Measurements from ENCODE around the gene ANK3.

Gene ANK3

GRCh38 chr10:60271319-60272040 is 118.2 kb downstream of the ANK3 start:
- DNase-seq = no peak

- no peak for DNase-seq
Measured at GRCh38 chr10:60270426-60270825, 119.2 kb downstream of the ANK3 start.

GRCh38 chr10:60267802-60268201 is 121.9 kb downstream of the ANK3 start:
- DNase-seq = no peak

- DNase-seq = no peak
Measured at GRCh38 chr10:60266513-60266912, 123.2 kb downstream of the ANK3 start.

- no peak for DNase-seq
Measured at GRCh38 chr10:60262647-60263126, 127.0 kb downstream of the ANK3 start.

GRCh38 chr10:60260321-60260720 is 129.4 kb downstream of the ANK3 start:
- DNase-seq = no peak

GRCh38 chr10:60258429-60258797 is 131.3 kb downstream of the ANK3 start:
- DNase-seq = no peak

GRCh38 chr10:60257767-60258428 is 131.8 kb downstream of the ANK3 start:
- DNase-seq = no peak

GRCh38 chr10:60254776-60255175 is 134.9 kb downstream of the ANK3 start:
- no peak for DNase-seq

- no peak for DNase-seq
Measured at GRCh38 chr10:60253484-60253883, 136.2 kb downstream of the ANK3 start.

- no peak for DNase-seq
Measured at GRCh38 chr10:60252688-60253087, 137.0 kb downstream of the ANK3 start.

- no peak for DNase-seq
Measured at GRCh38 chr10:60246382-60246781, 143.3 kb downstream of the ANK3 start.

GRCh38 chr10:60239228-60239627 is 150.4 kb downstream of the ANK3 start:
- DNase-seq = no peak

- no peak for DNase-seq
Measured at GRCh38 chr10:60238759-60239100, 150.9 kb downstream of the ANK3 start.

- no peak for DNase-seq
Measured at GRCh38 chr10:60237977-60238758, 151.5 kb downstream of the ANK3 start.

GRCh38 chr10:60236869-60237524 is 152.7 kb downstream of the ANK3 start:
- no peak for DNase-seq

GRCh38 chr10:60235001-60235400 is 154.7 kb downstream of the ANK3 start:
- DNase-seq = no peak

- no peak for DNase-seq
Measured at GRCh38 chr10:60234551-60234950, 155.1 kb downstream of the ANK3 start.

- no peak for DNase-seq
Measured at GRCh38 chr10:60230892-60231291, 158.8 kb downstream of the ANK3 start.

GRCh38 chr10:60224066-60224705 is 165.5 kb downstream of the ANK3 start:
- no peak for DNase-seq

- no peak for DNase-seq
Measured at GRCh38 chr10:60222047-60222446, 167.6 kb downstream of the ANK3 start.

GRCh38 chr10:60212195-60212594 is 177.5 kb downstream of the ANK3 start:
- no peak for DNase-seq
